H9 (cell line): ENCODE results near the gene MAGI1. TPM values are rescaled to one million over a fixed set of nuclear protein-coding genes. Genes with fewer than 3 reads are reported as not detected.

Source experiments
- DNase-seq: peaks from one replicate; pipeline ENCODE4 v3.0.0-alpha.2; 2017
- H2AFZ ChIP-seq: one replicate; pipeline ENCODE4 v1.6.1; 2013; ENCODE audit warnings: mild to moderate bottlenecking, low read length, control low read depth, moderate library complexity
- H2AK5ac ChIP-seq: 2 replicates; pipeline ENCODE4 v1.6.1; 2013; ENCODE audit warnings: low read length, control low read depth, mixed read lengths; ENCODE audit not compliant: insufficient read length
- H2BK120ac ChIP-seq: one replicate; pipeline ENCODE4 v1.6.1; 2013; ENCODE audit warnings: low read depth, mild to moderate bottlenecking, low read length, control low read depth, inconsistent platforms; ENCODE audit not compliant: poor library complexity, severe bottlenecking
- H2BK12ac ChIP-seq: 2 replicates; pipeline ENCODE4 v1.6.1; 2013; ENCODE audit warnings: low read length, control low read depth, mixed read lengths, low read depth; ENCODE audit not compliant: insufficient read length
- H2BK15ac ChIP-seq: 2 replicates; pipeline ENCODE4 v1.6.1; 2013; ENCODE audit warnings: low read depth, low read length, control low read depth
- H2BK20ac ChIP-seq: one replicate; pipeline ENCODE4 v1.6.1; 2013; ENCODE audit warnings: low read depth, mild to moderate bottlenecking, low read length, control low read depth, inconsistent platforms; ENCODE audit not compliant: poor library complexity, severe bottlenecking
- H2BK5ac ChIP-seq: 2 replicates; pipeline ENCODE4 v1.6.1; 2013; ENCODE audit warnings: low read length, control low read depth, mixed read lengths; ENCODE audit not compliant: insufficient read length
- H3K14ac ChIP-seq: 2 replicates; pipeline ENCODE4 v1.6.1; 2013; ENCODE audit warnings: low read length, control low read depth; ENCODE audit not compliant: insufficient read depth
- H3K18ac ChIP-seq: 2 replicates; pipeline ENCODE4 v1.6.1; 2013; ENCODE audit warnings: low read depth, mild to moderate bottlenecking, mixed read lengths, low read length, control low read depth; ENCODE audit not compliant: insufficient read length
- H3K23ac ChIP-seq: 2 replicates; pipeline ENCODE4 v1.6.1; 2013; ENCODE audit warnings: low read length, control low read depth, mixed read lengths, low read depth; ENCODE audit not compliant: insufficient read length
- H3K23me2 ChIP-seq: 2 replicates; pipeline ENCODE4 v1.6.1; 2013; ENCODE audit warnings: low read depth, mild to moderate bottlenecking, mixed read lengths, low read length, control low read depth; ENCODE audit not compliant: insufficient read length, poor library complexity, severe bottlenecking
- H3K27ac ChIP-seq: 2 replicates; pipeline ENCODE4 v1.5.1; 2013; ENCODE audit warnings: low read length, control low read depth, mixed read lengths, low read depth; ENCODE audit not compliant: insufficient read length
- H3K27me3 ChIP-seq: 2 replicates; pipeline ENCODE4 v1.6.1; 2013; ENCODE audit warnings: low read length, control low read depth, inconsistent platforms; ENCODE audit not compliant: insufficient read depth
- H3K4ac ChIP-seq: 2 replicates; pipeline ENCODE4 v1.6.1; 2013; ENCODE audit warnings: low read depth, mild to moderate bottlenecking, control low read depth, inconsistent platforms, low read length, moderate library complexity
- H3K4me1 ChIP-seq: 2 replicates; pipeline ENCODE4 v1.6.1; 2013; ENCODE audit warnings: low read length, control low read depth, inconsistent platforms; ENCODE audit not compliant: insufficient read depth
- H3K4me2 ChIP-seq: 2 replicates; pipeline ENCODE4 v1.6.1; 2013; ENCODE audit warnings: low read length, control low read depth, mixed read lengths; ENCODE audit not compliant: insufficient read length, insufficient read depth
- H3K56ac ChIP-seq: 2 replicates; pipeline ENCODE4 v1.6.1; 2013; ENCODE audit warnings: low read depth, mild to moderate bottlenecking, mixed read lengths, low read length, control low read depth; ENCODE audit not compliant: insufficient read length
- H3K79me1 ChIP-seq: 2 replicates; pipeline ENCODE4 v1.6.1; 2013; ENCODE audit warnings: low read depth, mild to moderate bottlenecking, moderate library complexity, low read length, control low read depth, inconsistent platforms; ENCODE audit not compliant: insufficient read depth, poor library complexity, severe bottlenecking
- H3K79me2 ChIP-seq: 2 replicates; pipeline ENCODE4 v1.6.1; 2013; ENCODE audit warnings: low read length, control low read depth, inconsistent platforms; ENCODE audit not compliant: insufficient read depth
- H3K9ac ChIP-seq: 2 replicates; pipeline ENCODE4 v1.6.1; 2013; ENCODE audit warnings: low read length, control low read depth, mixed read lengths; ENCODE audit not compliant: insufficient read length; ENCODE audit errors: extremely low read depth
- H3K9me3 ChIP-seq: one replicate; pipeline ENCODE4 v1.6.1; 2013; ENCODE audit warnings: low read depth, low read length, inconsistent platforms; ENCODE audit not compliant: control insufficient read depth
- H3T11ph ChIP-seq: one replicate; pipeline ENCODE4 v1.6.1; 2013; ENCODE audit warnings: mild to moderate bottlenecking, low read length, control low read depth, inconsistent platforms
- H4K20me1 ChIP-seq: one replicate; pipeline ENCODE4 v1.6.1; 2013; ENCODE audit not compliant: control insufficient read depth, insufficient read length, insufficient read depth
- H4K5ac ChIP-seq: 2 replicates; pipeline ENCODE4 v1.6.1; 2013; ENCODE audit warnings: low read depth, mild to moderate bottlenecking, mixed read lengths, low read length, control low read depth; ENCODE audit not compliant: insufficient read length
- H4K8ac ChIP-seq: replicated peaks from 2 replicates; pipeline ENCODE4 v1.6.1; 2013; ENCODE audit warnings: low read length, control low read depth, mixed read lengths, low read depth; ENCODE audit not compliant: insufficient read length
- H4K91ac ChIP-seq: 2 replicates; pipeline ENCODE4 v1.6.1; 2013; ENCODE audit warnings: low read depth, mild to moderate bottlenecking, moderate library complexity, mixed read lengths, low read length, control low read depth; ENCODE audit not compliant: insufficient read length
- H3K27ac Mint-ChIP-seq, 3 experiments: 2 replicates in 2 of 3; 3 replicates in 1 of 3; pipeline ENCODE4 v1.8.0; 2020 to 2021; ENCODE audit warnings: mixed read lengths in 3 of 3, mild to moderate bottlenecking in 1 of 3, moderate library complexity in 1 of 3
- H3K27me3 Mint-ChIP-seq: 2 replicates; pipeline ENCODE4 v1.8.0; 2021; ENCODE audit warnings: low read depth, mild to moderate bottlenecking, moderate library complexity, mixed read lengths
- H3K36me3 Mint-ChIP-seq, 3 experiments: 2 replicates in 2 of 3; 3 replicates in 1 of 3; pipeline ENCODE4 v1.8.0; 2020 to 2021; ENCODE audit warnings: low read depth in 3 of 3, mixed read lengths in 3 of 3; ENCODE audit not compliant: insufficient read depth in 1 of 3
- H3K4me1 Mint-ChIP-seq, 2 experiments: 2 replicates each; pipeline ENCODE4 v1.8.0; 2020; ENCODE audit warnings: mixed read lengths in 2 of 2
- H3K4me3 Mint-ChIP-seq, 2 experiments: 2 replicates in 1 of 2; 3 replicates in 1 of 2; pipeline ENCODE4 v1.8.0; 2020 to 2021; ENCODE audit warnings: mild to moderate bottlenecking in 2 of 2, mixed read lengths in 2 of 2, moderate library complexity in 1 of 2
- H3K9me3 Mint-ChIP-seq, 2 experiments: 2 replicates in 1 of 2; 3 replicates in 1 of 2; pipeline ENCODE4 v1.8.0; 2020; ENCODE audit warnings: mild to moderate bottlenecking in 2 of 2, mixed read lengths in 2 of 2, moderate library complexity in 1 of 2
- WGBS: extraction: QIAGEN DNeasy Blood & Tissue Kit; methylation state at CpG from one replicate; pipeline ENCODE4 v1.1.7; 2013; ENCODE audit warnings: missing lambda C conversion rate, low lambda C conversion rate, mixed read lengths; ENCODE audit not compliant: insufficient read length; ENCODE audit errors: extremely low coverage; 5-methylcytosine and 5-hydroxymethylcytosine counted together
- total RNA-seq: library from RNA; stranded (reverse); gene quantifications from 2 replicates; pipeline ENCODE4 v1.2.1, GENCODE V29; 2021
- TF ChIP-seq, protein P1 (sequence below): fragments of 200-600 bp; sonication (generic); conservative IDR thresholded peaks from 3 replicates; pipeline ENCODE4 v1.8.0; 2021; ENCODE audit warnings: antibody characterized with exemption, mild to moderate bottlenecking

The MAGI1 gene
- total RNA-seq, 1 experiment from 2014 or later, result 65.7 TPM

DNA sequence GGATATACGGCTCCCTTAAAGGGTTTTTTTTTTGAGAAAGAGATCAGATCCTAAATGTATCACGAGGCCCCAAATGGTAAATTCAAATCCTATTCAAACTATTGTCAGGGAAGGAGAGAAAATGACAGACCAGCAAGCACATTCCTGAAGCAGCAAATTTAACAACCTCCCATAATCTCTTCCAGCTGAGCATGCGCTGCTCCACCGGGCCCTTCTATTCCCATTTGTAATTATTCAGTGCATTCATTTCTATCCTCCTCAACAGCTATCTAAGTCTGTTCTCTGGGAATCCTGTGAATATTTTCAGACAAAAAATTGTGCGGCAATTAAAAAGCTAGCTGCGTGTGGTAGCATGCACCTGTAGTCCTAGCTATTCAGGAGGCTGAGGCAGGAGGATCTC lies 43.2 kb downstream of the MAGI1 start:
- Histone ChIP-seq H4K91ac (no peak overlapping the region), H2AK5ac (no peak overlapping the region), H2BK15ac (no peak overlapping the region), H3K9ac (no peak overlapping the region), H2BK20ac (no peak overlapping the region), H3K9me3 (no peaks in the 10 kb centered on the region), H3K4me2 (no peak overlapping the region), H3K27ac (no peak overlapping the region), H4K20me1 (no peaks in the 10 kb centered on the region), H3K18ac (no peak overlapping the region), H3K27me3 (no peaks in the 10 kb centered on the region), H3K79me1 (no peaks in the 10 kb centered on the region), H3K23me2 (no peaks in the 10 kb centered on the region), H3K4ac (no peak overlapping the region), H4K5ac (no peak overlapping the region), H3K4me1 (peaks cover 8% of the 10 kb centered on the region; the same call in 1 of the 2 replicates), H2BK12ac (no peak overlapping the region), H4K8ac (no peak overlapping the region), H2BK5ac (no peak overlapping the region), H3K14ac (no peak overlapping the region), H3T11ph (no peak overlapping the region), H2AFZ (no peak overlapping the region), H3K23ac (no peak overlapping the region), H2BK120ac (no peak overlapping the region), H3K56ac (no peak overlapping the region), H3K79me2 (peaks cover 3% of the 10 kb centered on the region; the same call in 1 of the 2 replicates)
- Mint-ChIP-seq H3K9me3 (no peaks in the 10 kb centered on the region), H3K4me1 (peaks cover 41 to 47% of the 10 kb centered on the region in 2 experiments), H3K36me3 (peaks cover 0 to 6% (median 4%) of the 10 kb centered on the region in 3 experiments; a peak in 3 of 7 replicates), H3K4me3 (no peak overlapping the region), H3K27me3 (no peaks in the 10 kb centered on the region), H3K27ac (peak overlapping the region in 1 of 3 experiments; percentile 76; a peak in 2 of 7 replicates)
- no peak for DNase-seq
- no CpG with 5 or more reads among the region's 6 CpGs for WGBS
- TF ChIP-seq, protein P1, sequence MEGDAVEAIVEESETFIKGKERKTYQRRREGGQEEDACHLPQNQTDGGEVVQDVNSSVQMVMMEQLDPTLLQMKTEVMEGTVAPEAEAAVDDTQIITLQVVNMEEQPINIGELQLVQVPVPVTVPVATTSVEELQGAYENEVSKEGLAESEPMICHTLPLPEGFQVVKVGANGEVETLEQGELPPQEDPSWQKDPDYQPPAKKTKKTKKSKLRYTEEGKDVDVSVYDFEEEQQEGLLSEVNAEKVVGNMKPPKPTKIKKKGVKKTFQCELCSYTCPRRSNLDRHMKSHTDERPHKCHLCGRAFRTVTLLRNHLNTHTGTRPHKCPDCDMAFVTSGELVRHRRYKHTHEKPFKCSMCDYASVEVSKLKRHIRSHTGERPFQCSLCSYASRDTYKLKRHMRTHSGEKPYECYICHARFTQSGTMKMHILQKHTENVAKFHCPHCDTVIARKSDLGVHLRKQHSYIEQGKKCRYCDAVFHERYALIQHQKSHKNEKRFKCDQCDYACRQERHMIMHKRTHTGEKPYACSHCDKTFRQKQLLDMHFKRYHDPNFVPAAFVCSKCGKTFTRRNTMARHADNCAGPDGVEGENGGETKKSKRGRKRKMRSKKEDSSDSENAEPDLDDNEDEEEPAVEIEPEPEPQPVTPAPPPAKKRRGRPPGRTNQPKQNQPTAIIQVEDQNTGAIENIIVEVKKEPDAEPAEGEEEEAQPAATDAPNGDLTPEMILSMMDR, result no peak
